H9 (cell line): ENCODE measurements around the gene ZSCAN5C. TPM values are rescaled to one million over a fixed set of nuclear protein-coding genes. Genes with fewer than 3 reads are reported as not detected.

Source experiments
- DNase-seq: peaks from one replicate; pipeline ENCODE4 v3.0.0-alpha.2; 2017
- H2AFZ ChIP-seq: one replicate; pipeline ENCODE4 v1.6.1; 2013; ENCODE audit warnings: mild to moderate bottlenecking, low read length, control low read depth, moderate library complexity
- H2AK5ac ChIP-seq: 2 replicates; pipeline ENCODE4 v1.6.1; 2013; ENCODE audit warnings: low read length, control low read depth, mixed read lengths; ENCODE audit not compliant: insufficient read length
- H2BK120ac ChIP-seq: one replicate; pipeline ENCODE4 v1.6.1; 2013; ENCODE audit warnings: low read depth, mild to moderate bottlenecking, low read length, control low read depth, inconsistent platforms; ENCODE audit not compliant: poor library complexity, severe bottlenecking
- H2BK12ac ChIP-seq: 2 replicates; pipeline ENCODE4 v1.6.1; 2013; ENCODE audit warnings: low read length, control low read depth, mixed read lengths, low read depth; ENCODE audit not compliant: insufficient read length
- H2BK15ac ChIP-seq: 2 replicates; pipeline ENCODE4 v1.6.1; 2013; ENCODE audit warnings: low read depth, low read length, control low read depth
- H2BK20ac ChIP-seq: one replicate; pipeline ENCODE4 v1.6.1; 2013; ENCODE audit warnings: low read depth, mild to moderate bottlenecking, low read length, control low read depth, inconsistent platforms; ENCODE audit not compliant: poor library complexity, severe bottlenecking
- H2BK5ac ChIP-seq: 2 replicates; pipeline ENCODE4 v1.6.1; 2013; ENCODE audit warnings: low read length, control low read depth, mixed read lengths; ENCODE audit not compliant: insufficient read length
- H3K14ac ChIP-seq: 2 replicates; pipeline ENCODE4 v1.6.1; 2013; ENCODE audit warnings: low read length, control low read depth; ENCODE audit not compliant: insufficient read depth
- H3K18ac ChIP-seq: 2 replicates; pipeline ENCODE4 v1.6.1; 2013; ENCODE audit warnings: low read depth, mild to moderate bottlenecking, mixed read lengths, low read length, control low read depth; ENCODE audit not compliant: insufficient read length
- H3K23ac ChIP-seq: 2 replicates; pipeline ENCODE4 v1.6.1; 2013; ENCODE audit warnings: low read length, control low read depth, mixed read lengths, low read depth; ENCODE audit not compliant: insufficient read length
- H3K23me2 ChIP-seq: 2 replicates; pipeline ENCODE4 v1.6.1; 2013; ENCODE audit warnings: low read depth, mild to moderate bottlenecking, mixed read lengths, low read length, control low read depth; ENCODE audit not compliant: insufficient read length, poor library complexity, severe bottlenecking
- H3K27ac ChIP-seq: 2 replicates; pipeline ENCODE4 v1.5.1; 2013; ENCODE audit warnings: low read length, control low read depth, mixed read lengths, low read depth; ENCODE audit not compliant: insufficient read length
- H3K27me3 ChIP-seq: 2 replicates; pipeline ENCODE4 v1.6.1; 2013; ENCODE audit warnings: low read length, control low read depth, inconsistent platforms; ENCODE audit not compliant: insufficient read depth
- H3K4ac ChIP-seq: 2 replicates; pipeline ENCODE4 v1.6.1; 2013; ENCODE audit warnings: low read depth, mild to moderate bottlenecking, control low read depth, inconsistent platforms, low read length, moderate library complexity
- H3K4me1 ChIP-seq: 2 replicates; pipeline ENCODE4 v1.6.1; 2013; ENCODE audit warnings: low read length, control low read depth, inconsistent platforms; ENCODE audit not compliant: insufficient read depth
- H3K4me2 ChIP-seq: 2 replicates; pipeline ENCODE4 v1.6.1; 2013; ENCODE audit warnings: low read length, control low read depth, mixed read lengths; ENCODE audit not compliant: insufficient read length, insufficient read depth
- H3K56ac ChIP-seq: 2 replicates; pipeline ENCODE4 v1.6.1; 2013; ENCODE audit warnings: low read depth, mild to moderate bottlenecking, mixed read lengths, low read length, control low read depth; ENCODE audit not compliant: insufficient read length
- H3K79me1 ChIP-seq: 2 replicates; pipeline ENCODE4 v1.6.1; 2013; ENCODE audit warnings: low read depth, mild to moderate bottlenecking, moderate library complexity, low read length, control low read depth, inconsistent platforms; ENCODE audit not compliant: insufficient read depth, poor library complexity, severe bottlenecking
- H3K79me2 ChIP-seq: 2 replicates; pipeline ENCODE4 v1.6.1; 2013; ENCODE audit warnings: low read length, control low read depth, inconsistent platforms; ENCODE audit not compliant: insufficient read depth
- H3K9ac ChIP-seq: 2 replicates; pipeline ENCODE4 v1.6.1; 2013; ENCODE audit warnings: low read length, control low read depth, mixed read lengths; ENCODE audit not compliant: insufficient read length; ENCODE audit errors: extremely low read depth
- H3K9me3 ChIP-seq: one replicate; pipeline ENCODE4 v1.6.1; 2013; ENCODE audit warnings: low read depth, low read length, inconsistent platforms; ENCODE audit not compliant: control insufficient read depth
- H3T11ph ChIP-seq: one replicate; pipeline ENCODE4 v1.6.1; 2013; ENCODE audit warnings: mild to moderate bottlenecking, low read length, control low read depth, inconsistent platforms
- H4K20me1 ChIP-seq: one replicate; pipeline ENCODE4 v1.6.1; 2013; ENCODE audit not compliant: control insufficient read depth, insufficient read length, insufficient read depth
- H4K5ac ChIP-seq: 2 replicates; pipeline ENCODE4 v1.6.1; 2013; ENCODE audit warnings: low read depth, mild to moderate bottlenecking, mixed read lengths, low read length, control low read depth; ENCODE audit not compliant: insufficient read length
- H4K8ac ChIP-seq: replicated peaks from 2 replicates; pipeline ENCODE4 v1.6.1; 2013; ENCODE audit warnings: low read length, control low read depth, mixed read lengths, low read depth; ENCODE audit not compliant: insufficient read length
- H4K91ac ChIP-seq: 2 replicates; pipeline ENCODE4 v1.6.1; 2013; ENCODE audit warnings: low read depth, mild to moderate bottlenecking, moderate library complexity, mixed read lengths, low read length, control low read depth; ENCODE audit not compliant: insufficient read length
- H3K27ac Mint-ChIP-seq, 3 experiments: 2 replicates in 2 of 3; 3 replicates in 1 of 3; pipeline ENCODE4 v1.8.0; 2020 to 2021; ENCODE audit warnings: mixed read lengths in 3 of 3, mild to moderate bottlenecking in 1 of 3, moderate library complexity in 1 of 3
- H3K27me3 Mint-ChIP-seq: 2 replicates; pipeline ENCODE4 v1.8.0; 2021; ENCODE audit warnings: low read depth, mild to moderate bottlenecking, moderate library complexity, mixed read lengths
- H3K36me3 Mint-ChIP-seq, 3 experiments: 2 replicates in 2 of 3; 3 replicates in 1 of 3; pipeline ENCODE4 v1.8.0; 2020 to 2021; ENCODE audit warnings: low read depth in 3 of 3, mixed read lengths in 3 of 3; ENCODE audit not compliant: insufficient read depth in 1 of 3
- H3K4me1 Mint-ChIP-seq, 2 experiments: 2 replicates each; pipeline ENCODE4 v1.8.0; 2020; ENCODE audit warnings: mixed read lengths in 2 of 2
- H3K4me3 Mint-ChIP-seq, 2 experiments: 2 replicates in 1 of 2; 3 replicates in 1 of 2; pipeline ENCODE4 v1.8.0; 2020 to 2021; ENCODE audit warnings: mild to moderate bottlenecking in 2 of 2, mixed read lengths in 2 of 2, moderate library complexity in 1 of 2
- H3K9me3 Mint-ChIP-seq, 2 experiments: 2 replicates in 1 of 2; 3 replicates in 1 of 2; pipeline ENCODE4 v1.8.0; 2020; ENCODE audit warnings: mild to moderate bottlenecking in 2 of 2, mixed read lengths in 2 of 2, moderate library complexity in 1 of 2
- CTCF ChIP-seq: fragments of 200-600 bp; sonication (generic); conservative IDR thresholded peaks from 3 replicates; pipeline ENCODE4 v1.8.0; 2021; ENCODE audit warnings: antibody characterized with exemption, mild to moderate bottlenecking
- WGBS: extraction: QIAGEN DNeasy Blood & Tissue Kit; methylation state at CpG from one replicate; pipeline ENCODE4 v1.1.7; 2013; ENCODE audit warnings: missing lambda C conversion rate, low lambda C conversion rate, mixed read lengths; ENCODE audit not compliant: insufficient read length; ENCODE audit errors: extremely low coverage; 5-methylcytosine and 5-hydroxymethylcytosine counted together
- total RNA-seq: library from RNA; stranded (reverse); gene quantifications from 2 replicates; pipeline ENCODE4 v1.2.1, GENCODE V29; 2021

Gene ZSCAN5C
- total RNA-seq, 1 experiment from 2014 or later, result not detected

GRCh38 chr19:56258272-56258671, 56.2 kb downstream of the ZSCAN5C start:
- H3K27ac Mint-ChIP-seq, result no peak overlapping the region; a peak in 1 of 7 replicates
- Histone ChIP-seq H2BK20ac (no peak overlapping the region), H3K27me3 (no peaks in the 10 kb centered on the region), H3K18ac (no peak overlapping the region), H3K27ac (no peak overlapping the region), H3K9ac (no peak overlapping the region), H4K20me1 (no peaks in the 10 kb centered on the region), H3K14ac (no peak overlapping the region), H3K79me1 (no peaks in the 10 kb centered on the region), H2BK5ac (no peak overlapping the region), H3K9me3 (no peaks in the 10 kb centered on the region), H3K4me2 (no peak overlapping the region), H3K23ac (no peak overlapping the region), H3K4ac (no peak overlapping the region), H3K4me1 (no peaks in the 10 kb centered on the region), H3K79me2 (no peaks in the 10 kb centered on the region), H2AFZ (no peak overlapping the region), H2BK15ac (no peak overlapping the region), H4K5ac (no peak overlapping the region), H3T11ph (no peak overlapping the region), H3K23me2 (no peaks in the 10 kb centered on the region), H3K56ac (no peak overlapping the region), H2AK5ac (no peak overlapping the region), H4K8ac (no peak overlapping the region), H2BK12ac (no peak overlapping the region), H2BK120ac (no peak overlapping the region), H4K91ac (no peak overlapping the region)
- WGBS, result no CpG with 5 or more reads among the region's 12 CpGs
- DNase-seq, result no peak
- no peak overlapping the region for H3K4me3 Mint-ChIP-seq
- peaks cover 0 to 30% of the 10 kb centered on the region in 2 experiments; a peak in 2 of 5 replicates for H3K9me3 Mint-ChIP-seq
- peaks cover 0 to 1% (median 0%) of the 10 kb centered on the region in 3 experiments; a peak in 1 of 7 replicates for H3K36me3 Mint-ChIP-seq
- H3K27me3 Mint-ChIP-seq, result peaks cover 13% of the 10 kb centered on the region; the same call in 1 of the 2 replicates
- no peak for TF ChIP-seq CTCF
- no peaks in the 10 kb centered on the region for H3K4me1 Mint-ChIP-seq

Other genes with a start within 250 kb of the ZSCAN5C start
- gene NLRP5, start 215.5 kb upstream of the ZSCAN5C start, total RNA-seq, result not detected in 2 replicates
- gene ZNF787, start 81.0 kb upstream of the ZSCAN5C start, total RNA-seq, result 54.6 and 55.8 TPM in 2 replicates
- gene ZNF444, start 61.0 kb upstream of the ZSCAN5C start, total RNA-seq, result 48.8 and 49.7 TPM in 2 replicates
- gene GALP, start 26.3 kb upstream of the ZSCAN5C start, total RNA-seq, result not detected in 2 replicates
- 0.13 TPM in 1 of 2 replicates, not detected in the other for gene ZSCAN5B, start 4.5 kb upstream of the ZSCAN5C start, total RNA-seq
- not detected in 2 replicates for gene EDDM13, start 70.5 kb downstream of the ZSCAN5C start, total RNA-seq
- 9.1 and 12.5 TPM in 2 replicates for gene ZSCAN5A, start 112.6 kb downstream of the ZSCAN5C start, total RNA-seq
- gene ZNF582, start 191.3 kb downstream of the ZSCAN5C start, total RNA-seq, result 4.4 and 5.5 TPM in 2 replicates
- 2.2 and 3.3 TPM in 2 replicates for gene ZNF583, start 202.1 kb downstream of the ZSCAN5C start, total RNA-seq